Lung (tissue), 12 donors: ENCODE results near the gene WNT11. TPM values are rescaled to one million over a fixed set of nuclear protein-coding genes. Genes with fewer than 3 reads are reported as not detected.
A peak's percentile ranks its signal among the peaks of the same experiment; 100 is the strongest.

Experiments
- ATAC-seq: fragments of 200-7000 bp; cut with Tn5 transposase; one replicate; pipeline ENCODE4 v1.9.1; 2020; ENCODE audit warnings: moderate number of reproducible peaks; ENCODE audit not compliant: insufficient read depth, low FRiP score
- DNase-seq, 3 donors: peaks; one replicate each; pipeline ENCODE4 v3.0.0-alpha.2; 2013 to 2017
- H3K27ac ChIP-seq, 2 donors: one replicate each; pipeline ENCODE4 v1.5.1; 2013; ENCODE audit warnings: mild to moderate bottlenecking in 2 of 2, moderate library complexity in 2 of 2, control low read depth in 1 of 2, inconsistent platforms in 1 of 2, low read depth in 1 of 2, low read length in 1 of 2
- H3K27me3 ChIP-seq, 3 donors: one replicate each; pipeline ENCODE4 v1.5.1; 2013; ENCODE audit warnings: low read length in 2 of 3; ENCODE audit not compliant: control insufficient read depth in 3 of 3, insufficient read depth in 3 of 3
- H3K36me3 ChIP-seq, 4 donors: one replicate each; pipeline ENCODE4 v1.5.1; 2013; ENCODE audit warnings: low read length in 4 of 4, mild to moderate bottlenecking in 1 of 4, moderate library complexity in 1 of 4; ENCODE audit not compliant: control insufficient read depth in 4 of 4, insufficient read depth in 4 of 4
- H3K4me1 ChIP-seq, 5 donors: one replicate each; pipeline ENCODE4 v1.5.1; 2013; ENCODE audit warnings: low read length in 5 of 5, mild to moderate bottlenecking in 2 of 5, moderate library complexity in 1 of 5; ENCODE audit not compliant: control insufficient read depth in 5 of 5, insufficient read depth in 5 of 5
- H3K4me3 ChIP-seq: one replicate; pipeline ENCODE4 v1.5.1; 2013; ENCODE audit warnings: mild to moderate bottlenecking, control low read depth, moderate library complexity
- H3K9ac ChIP-seq, 2 donors: one replicate each; pipeline ENCODE4 v1.5.1; 2013; ENCODE audit warnings: low read length in 2 of 2, control low read depth in 1 of 2; ENCODE audit not compliant: insufficient read depth in 1 of 2
- H3K9me3 ChIP-seq, 4 donors: one replicate each; pipeline ENCODE4 v1.5.1; 2013; ENCODE audit warnings: low read length in 3 of 4, mild to moderate bottlenecking in 1 of 4, moderate library complexity in 1 of 4; ENCODE audit not compliant: control insufficient read depth in 4 of 4, insufficient read depth in 3 of 4
- CTCF ChIP-seq: IDR thresholded peaks from 2 replicates; pipeline ENCODE4 v1.5.1; 2012; ENCODE audit warnings: mild to moderate bottlenecking; ENCODE audit errors: control extremely low read depth, extremely low read depth
- WGBS, 2 donors: extraction: QIAGEN DNeasy Blood & Tissue Kit; methylation state at CpG; one replicate each; pipeline ENCODE4 v1.1.7; 2013; 5-methylcytosine and 5-hydroxymethylcytosine counted together
- polyA plus RNA-seq, 2 donors: library from polyadenylated mRNA; stranded (reverse); fragments of 200-250 nt; gene quantifications; one replicate each; pipeline ENCODE4 v1.2.1, GENCODE V29; 2013
- total RNA-seq, 2 donors: library from RNA; depleted of rRNA in 1 of 2; stranded (reverse); fragments of >200 nt in 1 of 2; gene quantifications; one replicate each; pipeline ENCODE4 v1.2.1, GENCODE V29; 2014 to 2021
- donor health status: control.
- donor health status: control.
- donor health status: Bipolar disorder and iron deficiency.
- donor health status: healthy.
- donor health status: DM: yes; HTN: yes; CAD: no.

WNT11 gene
- total and polyA plus RNA-seq, 4 donors, result 1.5 to 31.3 (median 3.6) TPM

GRCh38 chr11:76234416-76235232 lies 28.3 kb upstream of the WNT11 start:
- no peaks in the 10 kb centered on the region for H3K36me3 ChIP-seq
- H3K27ac ChIP-seq, result peak overlapping the region; percentile 51 to 84
- peak; percentile 58 to 72 (median 65) for DNase-seq
- ATAC-seq, result peak; percentile 1
- TF ChIP-seq CTCF, result no peak
- 4 to 13% methylated on average over 38 of the region's 38 CpGs for WGBS, 2 donors
- no peaks in the 10 kb centered on the region for H3K9me3 ChIP-seq
- H3K27me3 ChIP-seq, result no peaks in the 10 kb centered on the region
- H3K4me3 ChIP-seq, result peak overlapping the region; percentile 75
- H3K4me1 ChIP-seq, result peaks cover 0 to 16% (median 0%) of the 10 kb centered on the region in 5 donors
- H3K9ac ChIP-seq, result peak overlapping the region in 1 of 2 donors; percentile 90

GRCh38 chr11:76234021-76234415 lies 27.7 kb upstream of the WNT11 start:
- DNase-seq (no peak), ATAC-seq (no peak)
- Histone ChIP-seq H3K27me3 (no peaks in the 10 kb centered on the region), H3K9ac (no peak overlapping the region), H3K36me3 (no peaks in the 10 kb centered on the region), H3K4me1 (peaks cover 0 to 16% (median 0%) of the 10 kb centered on the region in 5 donors), H3K4me3 (no peak overlapping the region), H3K27ac (peak overlapping the region; percentile 15 to 51), H3K9me3 (no peaks in the 10 kb centered on the region)
- 61 to 74% methylated on average over 8 of the region's 8 CpGs for WGBS, 2 donors
- no peak for TF ChIP-seq CTCF

- H3K4me3 ChIP-seq, result no peak overlapping the region
- no peaks in the 10 kb centered on the region for H3K36me3 ChIP-seq
- TF ChIP-seq CTCF, result no peak
- WGBS, 2 donors, result 92% methylated on average over 9 of the region's 9 CpGs
- ATAC-seq (no peak), DNase-seq (no peak)
- H3K9ac ChIP-seq, result no peak overlapping the region
- no peak overlapping the region for H3K27ac ChIP-seq
- no peaks in the 10 kb centered on the region for H3K27me3 ChIP-seq
- peaks cover 0 to 16% (median 0%) of the 10 kb centered on the region in 5 donors for H3K4me1 ChIP-seq
- no peaks in the 10 kb centered on the region for H3K9me3 ChIP-seq
These were observed 27.1 kb upstream of the WNT11 start for GRCh38 chr11:76233196-76233921.
